Islet precursor cell (in vitro differentiated cells): ENCODE data around the gene MRC2.
"Not testable (repeated sequence)": the region's sequence is repeated elsewhere in the genome, so short reads cannot be mapped to it uniquely, and the experiment has no call there.

Experiments used
- DNase-seq: peaks from one replicate; pipeline ENCODE4 v3.0.0-alpha.2; 2018

Gene MRC2, protein sequence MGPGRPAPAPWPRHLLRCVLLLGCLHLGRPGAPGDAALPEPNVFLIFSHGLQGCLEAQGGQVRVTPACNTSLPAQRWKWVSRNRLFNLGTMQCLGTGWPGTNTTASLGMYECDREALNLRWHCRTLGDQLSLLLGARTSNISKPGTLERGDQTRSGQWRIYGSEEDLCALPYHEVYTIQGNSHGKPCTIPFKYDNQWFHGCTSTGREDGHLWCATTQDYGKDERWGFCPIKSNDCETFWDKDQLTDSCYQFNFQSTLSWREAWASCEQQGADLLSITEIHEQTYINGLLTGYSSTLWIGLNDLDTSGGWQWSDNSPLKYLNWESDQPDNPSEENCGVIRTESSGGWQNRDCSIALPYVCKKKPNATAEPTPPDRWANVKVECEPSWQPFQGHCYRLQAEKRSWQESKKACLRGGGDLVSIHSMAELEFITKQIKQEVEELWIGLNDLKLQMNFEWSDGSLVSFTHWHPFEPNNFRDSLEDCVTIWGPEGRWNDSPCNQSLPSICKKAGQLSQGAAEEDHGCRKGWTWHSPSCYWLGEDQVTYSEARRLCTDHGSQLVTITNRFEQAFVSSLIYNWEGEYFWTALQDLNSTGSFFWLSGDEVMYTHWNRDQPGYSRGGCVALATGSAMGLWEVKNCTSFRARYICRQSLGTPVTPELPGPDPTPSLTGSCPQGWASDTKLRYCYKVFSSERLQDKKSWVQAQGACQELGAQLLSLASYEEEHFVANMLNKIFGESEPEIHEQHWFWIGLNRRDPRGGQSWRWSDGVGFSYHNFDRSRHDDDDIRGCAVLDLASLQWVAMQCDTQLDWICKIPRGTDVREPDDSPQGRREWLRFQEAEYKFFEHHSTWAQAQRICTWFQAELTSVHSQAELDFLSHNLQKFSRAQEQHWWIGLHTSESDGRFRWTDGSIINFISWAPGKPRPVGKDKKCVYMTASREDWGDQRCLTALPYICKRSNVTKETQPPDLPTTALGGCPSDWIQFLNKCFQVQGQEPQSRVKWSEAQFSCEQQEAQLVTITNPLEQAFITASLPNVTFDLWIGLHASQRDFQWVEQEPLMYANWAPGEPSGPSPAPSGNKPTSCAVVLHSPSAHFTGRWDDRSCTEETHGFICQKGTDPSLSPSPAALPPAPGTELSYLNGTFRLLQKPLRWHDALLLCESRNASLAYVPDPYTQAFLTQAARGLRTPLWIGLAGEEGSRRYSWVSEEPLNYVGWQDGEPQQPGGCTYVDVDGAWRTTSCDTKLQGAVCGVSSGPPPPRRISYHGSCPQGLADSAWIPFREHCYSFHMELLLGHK (N-terminal part only)

DNA sequence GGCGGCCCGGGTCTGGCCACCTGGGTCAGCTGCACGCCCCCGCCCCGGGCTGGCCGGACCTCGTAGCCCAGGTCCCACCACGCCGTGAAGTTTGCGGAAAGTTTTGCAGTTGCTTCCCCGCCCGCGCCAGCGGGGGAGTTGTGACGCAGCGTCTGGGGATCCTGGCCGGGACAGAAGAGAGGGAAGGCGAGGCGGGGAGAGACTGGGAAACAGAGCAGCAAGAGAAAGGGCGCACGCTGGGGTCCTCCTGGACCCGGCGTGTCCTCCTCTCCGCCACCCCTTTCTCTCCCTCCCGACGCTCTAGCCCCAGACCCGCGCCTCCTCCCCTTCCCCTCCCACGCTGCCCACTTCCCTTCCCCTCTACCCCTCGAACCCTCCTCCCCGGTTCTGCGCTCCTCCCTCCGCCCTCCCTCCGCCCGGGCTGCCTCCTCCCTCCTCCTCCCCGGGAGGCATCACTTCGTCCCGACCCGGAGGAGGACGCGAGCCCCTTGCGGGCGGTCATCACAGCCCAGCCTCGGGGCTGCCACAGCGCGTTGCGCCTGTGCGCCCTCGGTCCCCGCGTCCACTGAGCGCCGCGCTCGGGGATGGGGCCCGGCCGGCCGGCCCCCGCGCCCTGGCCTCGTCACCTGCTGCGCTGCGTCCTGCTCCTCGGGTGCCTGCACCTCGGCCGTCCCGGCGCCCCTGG lies at the start of gene MRC2:
Gene MRC2 (plus strand): TSS at position 452 of the 685 bp plus-strand sequence. CDS start 133 bp downstream, at position 585.
- DNase-seq = peak; percentile 97

DNA sequence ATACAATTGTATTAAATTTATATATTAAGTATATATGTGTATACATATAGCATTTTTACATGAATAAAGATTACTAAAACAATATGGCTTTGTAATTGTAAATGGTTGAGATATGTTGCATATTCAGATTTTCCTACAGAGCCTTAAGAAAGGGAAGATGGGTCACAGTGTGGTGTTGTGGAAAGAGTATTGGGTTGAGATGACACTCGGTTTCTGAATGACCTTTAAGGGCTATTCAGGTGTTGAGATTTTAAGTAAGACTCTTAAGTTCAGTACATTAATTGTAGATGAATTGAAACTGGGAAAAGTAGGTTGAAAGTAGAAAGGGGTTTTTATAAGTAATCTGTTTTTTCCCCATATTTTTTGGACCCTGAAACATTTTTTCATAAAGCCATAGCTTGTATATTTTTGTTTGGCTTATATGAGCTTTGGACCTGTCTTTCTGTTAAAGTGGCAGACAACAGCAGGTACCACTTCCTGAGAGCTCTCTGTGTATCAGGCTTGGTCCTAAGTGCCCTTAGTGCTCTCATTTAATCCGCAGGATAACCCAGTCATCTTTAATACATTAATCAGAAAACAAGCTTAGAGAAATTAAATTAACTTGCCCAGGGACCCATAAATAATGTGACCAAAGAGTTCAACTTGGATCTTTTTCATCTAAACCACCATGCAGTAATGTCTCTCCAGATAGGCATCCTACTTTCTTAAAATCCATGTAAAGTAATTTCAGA lies 48.5 kb upstream of the MRC2 start:
- DNase-seq = no peak

DNA sequence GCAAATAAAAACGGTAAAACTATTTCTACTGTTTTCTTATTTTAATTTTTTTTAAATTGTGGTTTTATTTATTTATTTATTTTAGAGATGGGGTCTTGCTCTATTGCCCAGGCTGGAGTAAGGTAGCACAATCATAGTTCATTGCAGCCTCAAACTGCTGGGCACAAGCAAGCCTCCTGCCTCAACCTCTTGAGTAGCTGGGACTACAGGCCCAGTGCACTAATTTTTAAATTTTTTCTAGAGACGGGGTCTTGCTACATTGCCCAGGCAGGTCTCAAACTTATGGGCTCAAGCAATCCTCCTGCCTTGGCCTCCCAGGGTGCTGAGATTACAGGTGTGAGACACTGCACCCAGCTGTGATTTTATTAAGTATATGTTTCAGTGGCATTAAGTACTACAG lies 46.5 kb upstream of the MRC2 start:
- no peak for DNase-seq

DNA sequence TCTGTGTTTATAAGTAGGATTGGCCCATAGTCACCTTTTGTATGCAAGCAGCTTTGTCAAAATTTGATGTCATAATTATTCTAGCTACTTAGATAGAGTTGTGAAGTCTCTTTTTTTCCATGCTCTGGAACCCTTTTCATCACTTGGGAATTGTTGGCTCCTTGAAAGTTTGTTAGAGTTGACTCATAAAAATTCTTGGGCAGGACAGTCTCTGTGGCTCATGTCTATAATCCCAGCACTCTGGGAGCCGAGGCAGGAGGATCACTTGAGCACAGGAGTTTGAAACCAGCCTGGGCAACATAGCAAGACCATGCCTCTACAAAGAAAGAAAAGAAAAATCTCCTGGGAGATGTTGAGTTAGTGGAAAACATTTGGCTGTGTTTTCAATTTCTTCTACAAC lies 45.7 kb upstream of the MRC2 start:
- no peak for DNase-seq

DNA sequence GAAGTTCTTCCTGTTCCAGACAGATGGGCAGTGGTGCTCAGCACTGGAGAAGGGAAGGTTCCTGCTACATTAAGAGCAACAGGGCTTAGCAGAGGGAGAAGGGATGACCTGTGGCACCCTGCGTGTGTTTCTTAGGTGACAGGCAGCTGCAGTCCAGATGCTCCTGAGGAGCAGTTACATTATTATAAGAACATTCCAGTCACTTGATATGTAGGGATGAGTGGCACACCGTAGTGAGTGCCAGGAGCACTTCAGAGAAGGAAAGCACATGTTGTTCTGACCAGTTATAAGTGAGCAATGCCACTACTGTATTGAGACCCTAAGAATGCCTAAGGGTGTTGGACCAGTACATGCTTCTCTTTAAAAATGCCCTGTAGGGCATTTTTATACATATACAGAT lies 39.9 kb upstream of the MRC2 start:
- no peak for DNase-seq

DNA sequence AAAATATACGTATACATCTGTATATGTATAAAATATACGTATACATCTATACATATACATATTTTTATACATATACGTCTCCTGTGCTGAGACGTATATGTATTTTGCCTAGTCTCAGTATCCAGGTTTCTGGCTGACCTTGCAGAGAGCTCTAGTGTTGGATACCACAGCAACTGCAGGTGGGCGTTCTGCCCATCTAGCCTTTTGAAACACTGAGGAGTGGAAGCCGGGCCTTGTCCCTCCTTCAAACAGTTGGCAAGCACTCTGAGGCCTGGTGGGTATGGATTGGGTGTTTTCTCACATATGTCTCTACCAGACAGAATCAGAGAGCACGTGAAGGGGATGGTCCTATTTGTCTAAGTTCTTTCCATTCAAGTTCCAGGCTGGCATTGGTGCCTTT lies 39.4 kb upstream of the MRC2 start:
- DNase-seq = no peak

DNA sequence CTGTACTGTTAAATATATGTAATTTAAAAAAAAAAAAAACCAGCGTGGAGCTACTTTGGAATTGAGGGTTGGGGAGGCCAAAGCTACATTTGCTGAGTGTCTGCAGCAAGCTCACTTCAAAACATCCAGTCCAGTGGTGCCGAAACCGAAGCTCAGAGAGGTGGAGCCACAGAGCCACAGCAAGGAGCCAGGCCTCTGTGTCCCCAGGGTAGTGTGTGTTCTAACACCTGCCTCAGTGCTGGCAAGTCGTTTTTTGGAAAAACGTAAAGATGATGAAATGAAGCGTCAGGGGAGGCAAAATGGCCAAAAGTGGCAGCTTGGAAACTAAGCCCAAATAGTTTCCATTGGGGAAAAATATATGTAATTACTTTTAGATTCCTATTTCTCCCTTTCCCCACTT lies 36.1 kb upstream of the MRC2 start:
- no peak for DNase-seq

DNA sequence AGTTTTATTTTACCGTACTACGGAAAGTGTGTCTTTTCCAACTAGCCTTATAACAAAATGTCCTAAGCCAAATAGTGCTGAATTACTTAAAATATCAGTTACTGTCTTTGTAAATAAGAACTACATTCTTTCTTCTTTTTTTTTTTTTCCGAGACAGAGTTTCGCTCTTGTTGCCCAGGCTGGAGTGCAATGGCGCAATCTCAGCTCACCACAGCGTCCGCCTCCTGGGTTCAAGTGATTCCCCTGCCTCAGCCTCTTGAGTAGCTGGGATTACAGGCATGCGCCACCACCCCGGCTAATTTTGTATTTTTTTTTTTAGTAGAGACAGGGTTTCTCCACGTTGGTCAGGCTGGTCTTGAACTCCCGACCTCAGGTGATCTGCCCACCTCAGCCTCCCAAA lies 35.6 kb upstream of the MRC2 start:
- DNase-seq = not testable (repeated sequence)

DNA sequence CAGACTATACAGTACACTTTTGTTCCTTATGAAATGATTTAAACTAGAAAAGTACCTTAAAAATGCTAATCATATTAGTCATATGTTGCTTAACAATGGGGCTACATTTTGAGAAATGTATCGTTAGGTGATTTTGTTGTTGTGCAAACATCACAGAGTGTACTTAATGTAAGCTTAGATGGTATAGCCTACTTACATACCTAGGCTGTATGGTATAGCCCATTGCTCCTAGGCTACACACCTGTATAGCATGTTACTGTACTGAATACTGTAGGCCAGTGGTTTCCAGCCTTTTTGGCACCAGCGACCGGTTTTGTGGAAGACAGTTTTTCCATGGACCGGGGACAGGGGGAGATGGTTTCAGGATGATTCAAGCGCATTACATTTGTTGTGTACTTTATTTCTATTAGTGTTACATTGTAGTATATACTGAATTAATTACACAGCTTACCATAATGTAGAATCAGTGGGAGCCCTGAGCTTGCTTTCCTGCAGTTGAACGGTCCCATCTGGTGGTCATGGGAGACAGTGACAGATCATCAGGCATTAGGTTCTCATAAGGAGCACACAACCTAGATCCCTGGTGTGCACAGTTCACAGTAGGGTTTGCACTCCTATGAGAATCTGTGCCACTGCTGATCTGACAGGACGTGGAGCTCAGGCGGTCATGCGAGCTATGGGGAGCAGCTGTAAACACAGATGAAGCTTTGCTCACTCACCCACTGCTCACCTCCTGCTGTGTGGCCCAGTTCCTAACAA lies 35.0 kb upstream of the MRC2 start:
- no peak for DNase-seq

DNA sequence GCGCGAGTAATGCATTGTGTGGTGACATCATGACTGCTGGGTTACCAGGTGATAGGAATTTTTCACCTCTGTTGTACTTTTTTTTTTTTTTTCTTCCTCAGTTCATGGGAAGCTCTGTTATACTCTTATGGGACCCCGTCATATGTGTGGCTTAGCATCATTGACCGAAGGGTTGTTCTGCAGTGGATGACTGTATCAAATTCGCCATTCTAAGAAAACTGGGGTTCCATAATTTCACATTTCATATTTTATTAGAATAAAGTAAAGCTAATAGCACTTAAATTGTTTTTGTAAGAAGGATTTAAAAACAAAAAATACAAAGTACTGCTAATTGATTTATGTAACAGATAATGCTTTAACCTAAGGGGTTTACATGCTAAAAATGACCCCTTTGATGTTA lies 32.0 kb upstream of the MRC2 start:
- no peak for DNase-seq

DNA sequence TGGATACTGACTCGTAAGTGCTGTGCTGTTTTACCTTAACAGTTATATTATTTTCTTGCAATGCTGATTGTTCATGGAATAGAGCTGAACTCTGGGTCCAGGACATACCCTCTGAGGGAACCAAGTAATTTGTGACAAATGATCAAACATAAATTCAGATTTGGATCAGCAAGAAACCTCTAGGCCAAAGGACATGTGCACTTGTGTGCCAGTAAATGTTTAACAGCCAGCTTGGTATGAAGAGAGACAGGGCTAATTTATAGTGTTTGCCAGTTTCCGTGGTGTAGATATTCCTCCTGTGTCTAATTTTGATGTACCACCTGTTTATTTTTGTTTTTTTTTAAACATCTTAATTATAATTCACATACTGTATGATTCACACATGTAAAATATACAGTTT lies 30.8 kb upstream of the MRC2 start:
- no peak for DNase-seq

DNA sequence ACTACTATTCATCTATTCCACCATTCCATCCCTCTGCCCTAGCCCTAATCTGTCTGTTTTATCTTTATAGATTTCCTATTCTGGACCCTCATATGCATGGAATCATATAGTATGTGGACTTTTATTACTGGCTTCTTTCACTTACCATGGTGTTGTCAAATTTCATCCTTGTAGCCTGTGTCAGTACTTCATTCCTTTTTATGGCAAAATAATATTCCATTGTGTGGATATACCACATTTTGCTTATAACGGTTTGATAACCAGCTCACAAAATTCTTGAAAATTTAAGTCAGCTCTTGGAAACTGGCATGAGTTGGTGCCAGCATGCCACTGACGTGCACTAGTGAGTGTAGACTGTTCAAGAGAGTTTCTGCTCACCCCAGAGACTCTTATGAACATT lies 30.3 kb upstream of the MRC2 start:
- no peak for DNase-seq

DNA sequence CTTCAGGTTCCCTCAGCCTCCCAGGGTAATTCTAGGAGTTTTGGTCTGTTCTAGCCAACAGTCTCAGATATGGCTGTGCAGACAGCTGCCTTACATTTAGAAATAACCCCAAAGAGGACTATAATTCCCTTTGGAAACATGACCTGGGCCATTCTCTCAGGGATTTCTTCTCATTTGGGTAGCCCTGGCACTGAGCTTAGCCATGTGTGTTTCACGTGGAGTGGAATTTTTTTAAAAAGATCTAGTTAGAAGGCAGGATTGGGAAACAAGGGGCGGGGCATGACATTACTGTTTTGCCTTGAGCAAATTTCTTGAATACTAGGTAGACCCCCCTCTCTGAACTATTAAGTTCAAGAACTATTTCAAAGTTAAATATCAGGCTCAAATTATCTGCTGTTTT lies 29.6 kb upstream of the MRC2 start:
- no peak for DNase-seq

DNA sequence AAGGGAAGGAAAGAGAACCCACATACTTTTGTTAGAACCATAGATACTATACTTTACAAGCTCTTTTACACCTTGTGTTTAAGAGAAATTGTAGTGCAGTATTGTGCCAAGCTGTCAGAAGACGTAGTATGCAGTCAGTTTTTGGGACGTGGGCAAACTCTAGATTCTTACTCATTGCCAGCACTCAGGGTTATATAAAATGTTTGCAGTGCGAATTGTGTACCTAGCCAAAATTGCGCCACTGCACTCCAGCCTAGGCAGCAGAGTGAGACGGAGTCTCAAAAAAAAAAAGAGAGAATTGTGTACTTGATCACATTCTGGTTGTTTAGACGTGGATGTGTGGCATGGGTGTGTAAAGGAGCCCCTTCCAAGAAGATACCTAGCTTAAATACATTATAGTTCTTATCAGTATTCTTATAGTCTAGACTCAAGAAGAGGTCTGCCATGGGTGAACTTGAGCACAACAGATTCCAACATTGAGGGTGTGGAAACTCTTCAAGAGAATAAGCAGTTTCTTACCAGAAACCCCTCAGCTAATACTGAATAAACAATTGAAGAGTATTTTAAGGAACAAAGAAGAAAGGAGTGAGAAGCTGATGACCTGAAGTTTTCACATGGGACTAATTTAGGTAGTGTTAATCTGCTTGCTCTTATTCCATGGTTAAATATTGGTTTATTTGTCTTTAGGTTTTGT lies 27.4 kb upstream of the MRC2 start:
- DNase-seq = no peak

DNA sequence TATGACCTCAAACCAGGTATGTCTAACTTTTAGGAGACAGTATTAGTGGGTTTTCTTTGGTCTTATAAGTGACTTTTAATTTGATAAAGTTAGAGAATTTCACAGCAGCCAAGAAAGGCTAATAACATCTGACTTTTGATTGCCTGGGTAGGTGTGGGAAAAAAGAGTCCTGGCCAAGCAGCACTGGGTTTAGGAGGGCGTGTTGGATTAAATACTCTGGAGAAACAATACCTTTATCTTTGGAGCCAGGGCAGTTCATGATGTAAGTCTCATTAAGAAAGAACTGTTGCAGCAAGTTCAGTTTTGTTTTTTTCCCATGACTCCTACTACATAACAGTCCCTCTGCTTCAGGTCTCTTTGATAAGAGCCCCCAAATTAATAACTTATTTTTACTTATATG lies 26.7 kb upstream of the MRC2 start:
- no peak for DNase-seq

DNA sequence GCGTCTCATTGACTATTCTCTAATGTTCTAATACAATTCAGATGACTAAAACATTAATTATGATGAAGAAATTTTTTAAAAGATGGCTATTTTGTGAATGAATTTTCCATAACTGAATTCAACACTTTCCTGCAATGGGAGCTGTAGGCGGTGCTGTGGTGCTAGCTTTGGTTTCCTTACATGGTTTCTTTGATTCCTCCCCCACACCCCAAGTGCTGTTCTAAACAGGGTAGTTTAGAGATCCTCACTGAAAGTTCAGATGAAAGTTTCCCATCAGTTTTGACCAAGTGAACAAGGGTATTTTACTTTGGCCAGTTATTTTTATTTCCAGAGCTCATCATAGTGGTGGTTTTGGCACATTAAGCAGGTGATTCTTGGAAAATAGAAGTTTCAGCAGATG lies 26.0 kb upstream of the MRC2 start:
- no peak for DNase-seq

DNA sequence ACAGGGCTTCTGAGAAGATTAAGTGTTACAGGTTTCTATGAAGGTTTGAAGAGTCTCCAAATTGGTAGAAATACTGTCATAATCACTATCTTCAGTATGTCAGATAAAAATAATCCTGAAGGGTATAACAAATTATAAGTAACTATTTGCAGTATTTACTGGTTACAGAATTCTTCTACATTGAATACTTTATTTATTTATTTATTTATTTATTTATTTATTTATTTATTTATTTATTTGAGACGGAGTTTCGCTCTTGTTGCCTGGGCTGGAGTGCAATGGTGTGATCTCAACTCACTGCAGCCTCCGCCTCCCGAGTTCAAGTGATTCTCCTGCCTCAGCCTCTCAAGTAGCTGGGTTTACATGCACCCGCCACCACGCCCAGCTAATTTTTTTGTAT lies 23.7 kb upstream of the MRC2 start:
- not testable (repeated sequence) for DNase-seq

DNA sequence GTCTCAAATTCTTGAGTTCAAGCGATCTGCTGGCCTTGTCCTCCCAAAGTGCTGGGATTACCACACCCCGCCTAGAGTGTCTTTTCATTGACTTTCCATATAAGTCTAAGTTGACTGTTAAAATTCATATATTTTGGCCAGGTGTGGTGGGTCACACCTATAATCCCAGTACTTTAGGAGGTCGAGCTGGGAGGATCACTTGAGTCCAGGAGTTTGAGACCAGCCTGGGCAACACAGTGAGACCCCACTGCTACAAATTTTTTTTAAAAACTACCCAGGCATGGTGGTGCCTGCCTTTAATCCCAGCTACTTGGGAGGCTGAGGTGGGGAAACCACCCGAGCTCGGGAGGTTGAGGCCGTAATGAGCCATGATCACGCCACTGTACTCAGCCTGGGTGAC lies 21.9 kb upstream of the MRC2 start:
- no peak for DNase-seq

DNA sequence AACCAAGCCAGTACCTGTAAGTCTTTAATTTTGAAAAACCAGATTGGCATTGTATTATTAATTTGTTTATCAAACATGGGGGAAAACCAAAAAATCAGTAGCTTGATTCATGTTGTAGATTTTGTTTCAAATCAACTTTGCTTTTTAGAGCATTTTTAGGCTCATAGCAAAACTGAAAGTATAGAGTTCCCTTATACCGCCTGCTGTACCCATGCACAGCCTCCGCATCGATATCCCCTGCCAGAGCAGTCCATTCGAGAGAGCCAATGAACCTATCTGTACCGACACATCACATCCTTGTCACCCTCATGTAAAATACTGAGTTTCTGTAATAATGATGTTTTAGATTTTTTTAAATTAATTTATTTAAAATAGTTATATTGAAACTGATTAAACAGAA lies 16.2 kb upstream of the MRC2 start:
- DNase-seq = no peak

DNA sequence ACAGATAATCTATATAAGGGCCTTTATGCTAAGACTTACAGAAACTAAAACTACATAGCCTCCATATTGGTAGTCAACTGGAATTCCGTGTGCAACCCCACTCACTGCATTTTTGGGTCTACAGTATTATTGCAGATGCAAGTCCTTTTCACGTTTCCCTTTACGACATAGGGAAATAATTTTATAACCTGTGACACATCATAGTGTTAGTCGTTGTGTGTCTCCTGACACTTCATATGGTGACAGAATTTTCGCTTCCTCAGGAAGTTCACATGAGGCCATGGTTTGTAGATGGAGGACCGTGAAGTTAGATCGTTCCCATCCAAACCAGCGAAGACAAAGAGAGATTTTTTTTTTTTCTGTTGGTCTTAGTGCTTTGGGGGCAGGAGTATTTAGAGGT lies 15.7 kb upstream of the MRC2 start:
- DNase-seq = no peak

DNA sequence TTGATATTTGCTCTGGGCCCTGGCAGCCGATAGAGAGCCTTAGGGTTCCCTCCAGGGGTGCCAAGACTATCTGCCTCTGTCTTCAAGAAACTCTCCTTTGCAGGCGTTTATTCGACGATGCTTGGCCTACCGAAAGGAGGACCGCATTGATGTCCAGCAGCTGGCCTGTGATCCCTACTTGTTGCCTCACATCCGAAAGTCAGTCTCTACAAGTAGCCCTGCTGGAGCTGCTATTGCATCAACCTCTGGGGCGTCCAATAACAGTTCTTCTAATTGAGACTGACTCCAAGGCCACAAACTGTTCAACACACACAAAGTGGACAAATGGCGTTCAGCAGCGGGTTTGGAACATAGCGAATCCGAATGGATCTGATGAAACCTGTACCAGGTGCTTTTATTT lies 15.2 kb upstream of the MRC2 start:
- not testable (repeated sequence) for DNase-seq
